Measurements from ENCODE around the gene NMNAT2.

DNA sequence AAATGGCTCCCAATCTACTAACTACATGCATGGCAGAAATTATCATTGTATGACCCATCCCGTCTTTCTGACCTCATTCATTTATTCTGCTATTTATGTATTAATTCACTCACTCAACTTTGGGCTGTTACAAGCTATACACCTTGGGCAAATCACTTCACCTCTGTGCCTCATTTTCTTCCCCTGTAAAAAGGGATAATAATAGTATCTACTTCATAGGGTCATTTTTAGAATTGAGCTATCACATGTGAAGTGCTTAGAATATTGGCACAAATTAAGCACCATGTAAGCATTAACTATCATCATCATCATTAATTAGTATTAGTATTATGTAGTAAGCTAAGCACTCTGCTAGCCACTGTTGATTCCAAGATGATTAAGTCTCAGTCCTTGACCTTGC is 52.1 kb downstream of the NMNAT2 start:
- TF ChIP-seq YY1 (IDR thresholded peaks at IDR 0.05; ENCODE audit: low read depth) (no peak), TCF12 (IDR thresholded peaks at IDR 0.05; ENCODE audit: low read depth) (no peak), RAD21 (IDR thresholded peaks at IDR 0.05; ENCODE audit: low read depth) (no peak), EP300 (IDR thresholded peaks at IDR 0.05; ENCODE audit: borderline replicate concordance) (no peak), NFIC (IDR thresholded peaks at IDR 0.05) (no peak)

All from Ishikawa (cell line).